Progenitor cell of endocrine pancreas (in vitro differentiated cells): ENCODE measurements around the gene HNRNPR. TPM values are rescaled to one million over a fixed set of nuclear protein-coding genes. Genes with fewer than 3 reads are reported as not detected.
"Not testable (repeated sequence)": the region's sequence is repeated elsewhere in the genome, so short reads cannot be mapped to it uniquely, and the experiment has no call there.

Experiments used
- DNase-seq: peaks from one replicate; pipeline ENCODE4 v3.0.0; 2021; ENCODE audit warnings: low spot score; ENCODE audit not compliant: unreplicated experiment
- H3K27ac Mint-ChIP-seq: 2 replicates; pipeline ENCODE4 v1.8.0; 2021; ENCODE audit warnings: mild to moderate bottlenecking, moderate library complexity, mixed read lengths
- H3K27me3 Mint-ChIP-seq: 2 replicates; pipeline ENCODE4 v1.8.0; 2021; ENCODE audit warnings: mixed read lengths
- H3K36me3 Mint-ChIP-seq: 2 replicates; pipeline ENCODE4 v1.8.0; 2022; ENCODE audit warnings: mixed read lengths; ENCODE audit not compliant: insufficient read depth
- H3K4me1 Mint-ChIP-seq: 2 replicates; pipeline ENCODE4 v1.8.0; 2021; ENCODE audit warnings: low read depth, mixed read lengths
- H3K4me3 Mint-ChIP-seq: 2 replicates; pipeline ENCODE4 v1.8.0; 2021; ENCODE audit warnings: low read depth, mild to moderate bottlenecking, moderate library complexity, mixed read lengths
- H3K9me3 Mint-ChIP-seq: 2 replicates; pipeline ENCODE4 v1.8.0; 2021; ENCODE audit warnings: low read depth, mixed read lengths
- total RNA-seq: library from RNA; stranded (reverse); gene quantifications from 2 replicates; pipeline ENCODE4 v1.2.1, GENCODE V29; 2021
- TF ChIP-seq, protein P1 (sequence below): fragments of 200-600 bp; sonication (generic); IDR thresholded peaks from one replicate; pipeline ENCODE4 v1.5.0; 2021; ENCODE audit warnings: antibody characterized with exemption, mild to moderate bottlenecking; ENCODE audit not compliant: unreplicated experiment

HNRNPR gene
- total RNA-seq, 1 donor from 2014 or later, result 201 TPM

- TF ChIP-seq, protein P1, sequence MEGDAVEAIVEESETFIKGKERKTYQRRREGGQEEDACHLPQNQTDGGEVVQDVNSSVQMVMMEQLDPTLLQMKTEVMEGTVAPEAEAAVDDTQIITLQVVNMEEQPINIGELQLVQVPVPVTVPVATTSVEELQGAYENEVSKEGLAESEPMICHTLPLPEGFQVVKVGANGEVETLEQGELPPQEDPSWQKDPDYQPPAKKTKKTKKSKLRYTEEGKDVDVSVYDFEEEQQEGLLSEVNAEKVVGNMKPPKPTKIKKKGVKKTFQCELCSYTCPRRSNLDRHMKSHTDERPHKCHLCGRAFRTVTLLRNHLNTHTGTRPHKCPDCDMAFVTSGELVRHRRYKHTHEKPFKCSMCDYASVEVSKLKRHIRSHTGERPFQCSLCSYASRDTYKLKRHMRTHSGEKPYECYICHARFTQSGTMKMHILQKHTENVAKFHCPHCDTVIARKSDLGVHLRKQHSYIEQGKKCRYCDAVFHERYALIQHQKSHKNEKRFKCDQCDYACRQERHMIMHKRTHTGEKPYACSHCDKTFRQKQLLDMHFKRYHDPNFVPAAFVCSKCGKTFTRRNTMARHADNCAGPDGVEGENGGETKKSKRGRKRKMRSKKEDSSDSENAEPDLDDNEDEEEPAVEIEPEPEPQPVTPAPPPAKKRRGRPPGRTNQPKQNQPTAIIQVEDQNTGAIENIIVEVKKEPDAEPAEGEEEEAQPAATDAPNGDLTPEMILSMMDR, result no peak
- no peak overlapping the region for H3K27ac Mint-ChIP-seq
- peaks cover 6% of the 10 kb centered on the region for H3K36me3 Mint-ChIP-seq
- no peak overlapping the region for H3K4me3 Mint-ChIP-seq
- no peaks in the 10 kb centered on the region for H3K27me3 Mint-ChIP-seq
- no peaks in the 10 kb centered on the region for H3K9me3 Mint-ChIP-seq
- no peak for DNase-seq
- H3K4me1 Mint-ChIP-seq, result no peaks in the 10 kb centered on the region
These were observed 41.1 kb upstream of the HNRNPR start for GRCh38 chr1:23385119-23385621.

- no peaks in the 10 kb centered on the region for H3K4me1 Mint-ChIP-seq
- H3K27ac Mint-ChIP-seq, result no peak overlapping the region
- H3K27me3 Mint-ChIP-seq, result no peaks in the 10 kb centered on the region
- peaks cover 6% of the 10 kb centered on the region for H3K36me3 Mint-ChIP-seq
- no peak for DNase-seq
- TF ChIP-seq, protein P1, result no peak
- H3K9me3 Mint-ChIP-seq, result no peaks in the 10 kb centered on the region
- no peak overlapping the region for H3K4me3 Mint-ChIP-seq
These were observed 40.4 kb upstream of the HNRNPR start for GRCh38 chr1:23384312-23385058.

GRCh38 chr1:23383577-23384311, 39.7 kb upstream of the HNRNPR start:
- TF ChIP-seq, protein P1, result no peak
- Mint-ChIP-seq H3K9me3 (no peaks in the 10 kb centered on the region), H3K27me3 (no peaks in the 10 kb centered on the region), H3K4me3 (no peak overlapping the region), H3K36me3 (peaks cover 6% of the 10 kb centered on the region), H3K27ac (no peak overlapping the region), H3K4me1 (no peaks in the 10 kb centered on the region)
- DNase-seq, result no peak

DNA sequence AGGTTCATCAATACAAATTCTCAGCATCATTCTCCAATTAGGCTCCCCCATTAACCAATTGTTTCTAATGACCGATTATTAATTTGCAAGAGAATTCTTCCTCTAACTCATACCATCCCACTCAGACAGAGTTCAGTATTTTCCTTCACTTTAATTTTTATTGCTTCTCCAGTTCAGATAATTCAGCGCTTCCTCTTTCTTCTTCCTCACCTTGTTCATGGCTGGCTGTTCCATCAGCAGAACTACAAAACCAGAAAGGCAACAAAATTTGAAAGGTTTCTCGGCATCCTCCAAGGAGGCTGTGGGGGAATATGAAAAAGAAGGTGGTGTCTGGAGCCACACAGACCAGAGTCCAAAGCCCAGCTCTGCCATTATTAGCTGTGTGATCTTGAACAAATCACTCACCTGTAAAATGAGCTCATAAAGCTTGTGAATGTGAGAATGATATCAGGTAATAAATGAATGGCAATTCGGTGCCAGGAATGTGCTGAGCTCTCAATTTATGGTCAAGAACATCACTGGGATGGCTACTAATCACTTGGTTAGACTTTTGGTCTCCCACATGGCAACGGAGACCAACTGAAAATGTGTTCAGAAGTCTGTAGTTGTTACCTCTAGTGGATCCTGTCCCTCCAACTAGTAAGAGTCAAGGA, 37.3 kb upstream of the HNRNPR start:
- TF ChIP-seq, protein P1, result no peak
- Mint-ChIP-seq H3K27me3 (no peaks in the 10 kb centered on the region), H3K4me3 (no peak overlapping the region), H3K9me3 (no peaks in the 10 kb centered on the region), H3K4me1 (peaks cover 7% of the 10 kb centered on the region), H3K27ac (no peak overlapping the region), H3K36me3 (peaks cover 6% of the 10 kb centered on the region)
- no peak for DNase-seq

DNA sequence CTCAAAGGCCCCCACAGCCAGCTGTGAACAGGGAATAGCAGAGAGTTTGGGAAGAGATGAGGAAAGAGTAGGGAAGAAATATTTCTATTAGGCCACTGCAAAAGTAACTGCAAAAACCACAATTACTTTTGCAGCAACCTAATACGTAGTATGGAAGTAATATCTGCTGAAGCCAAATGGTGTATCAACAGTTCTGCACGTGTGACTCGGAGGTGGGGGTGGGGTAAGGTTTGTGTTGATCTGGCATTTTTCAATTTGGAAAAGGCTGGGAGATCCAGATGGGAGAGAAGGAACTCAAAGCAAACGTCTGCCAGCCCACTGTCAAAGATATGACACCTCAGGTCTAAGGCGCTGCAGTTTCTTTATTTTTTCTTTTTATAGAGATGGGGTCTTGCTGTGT, 36.6 kb upstream of the HNRNPR start:
- no peak for DNase-seq
- Mint-ChIP-seq H3K36me3 (peaks cover 6% of the 10 kb centered on the region), H3K9me3 (no peaks in the 10 kb centered on the region), H3K27me3 (no peaks in the 10 kb centered on the region), H3K27ac (no peak overlapping the region), H3K4me1 (peaks cover 7% of the 10 kb centered on the region), H3K4me3 (no peak overlapping the region)
- TF ChIP-seq, protein P1, result no peak

DNA sequence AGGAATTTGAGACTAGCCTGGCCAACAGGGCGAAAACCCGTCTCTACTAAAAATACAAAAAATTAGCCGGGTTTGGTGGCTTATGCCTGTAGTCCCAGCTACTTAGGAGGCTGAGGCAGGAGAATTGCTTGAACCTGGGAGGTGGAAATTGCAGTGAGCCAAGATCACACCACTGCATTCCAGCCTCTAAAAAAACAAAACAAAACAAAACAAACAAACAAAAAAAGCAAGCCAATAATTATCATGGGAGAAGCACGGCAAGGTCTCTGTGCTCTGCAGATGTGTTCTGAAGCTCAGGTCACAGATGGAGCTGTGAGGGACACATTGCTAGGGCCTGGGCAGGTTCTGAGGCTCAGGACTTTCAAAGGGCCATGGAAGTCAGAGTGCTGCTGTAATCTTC, 36.2 kb upstream of the HNRNPR start:
- H3K36me3 Mint-ChIP-seq, H3K27me3 Mint-ChIP-seq, DNase-seq, H3K4me1 Mint-ChIP-seq, H3K9me3 Mint-ChIP-seq, H3K27ac Mint-ChIP-seq, H3K4me3 Mint-ChIP-seq: not testable (repeated sequence)
